ENCODE measurements around the gene FCHO2.

FCHO2 gene

DNA sequence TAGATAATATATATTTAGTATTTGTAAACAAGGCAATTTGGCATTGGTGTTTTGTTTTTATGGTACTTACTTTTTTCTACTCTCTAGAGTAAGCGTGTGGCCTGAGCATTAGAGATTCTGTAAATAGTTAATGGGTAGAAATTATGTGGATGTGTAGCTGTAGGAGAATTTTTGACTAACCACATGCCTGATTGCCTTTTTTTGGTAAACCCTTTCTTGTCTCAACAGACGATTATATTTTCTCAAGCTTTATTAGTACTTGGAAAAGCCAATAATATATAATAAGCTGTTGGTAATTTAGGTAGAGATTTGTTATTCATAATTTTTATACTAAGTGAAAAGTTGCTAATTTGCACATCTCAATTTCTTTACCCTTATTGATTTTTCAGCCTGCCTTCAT is 76.8 kb downstream of the FCHO2 start:
- Histone ChIP-seq H3K9me3 (ENCODE audit: insufficient read depth, low read length) (no peaks in the 10 kb centered on the region), H3K9ac (ENCODE audit: low read length) (no peak overlapping the region), H2AFZ (ENCODE audit: low read depth, low read length) (no peak overlapping the region), H3K4me1 (ENCODE audit: low read length) (no peaks in the 10 kb centered on the region), H3K4me3 (ENCODE audit: low read length) (no peak overlapping the region), H4K20me1 (ENCODE audit: insufficient read depth, low read length) (no peaks in the 10 kb centered on the region), H3K79me2 (ENCODE audit: low read length) (no peaks in the 10 kb centered on the region), H3K4me2 (ENCODE audit: low read length) (no peak overlapping the region), H3K27ac (ENCODE audit: low read length) (no peak overlapping the region), H3K36me3 (replicated peaks; ENCODE audit: low read depth, low read length) (no peaks in the 10 kb centered on the region), H3K27me3 (ENCODE audit: low read depth, low read length) (no peaks in the 10 kb centered on the region)
- TF ChIP-seq, protein P1, sequence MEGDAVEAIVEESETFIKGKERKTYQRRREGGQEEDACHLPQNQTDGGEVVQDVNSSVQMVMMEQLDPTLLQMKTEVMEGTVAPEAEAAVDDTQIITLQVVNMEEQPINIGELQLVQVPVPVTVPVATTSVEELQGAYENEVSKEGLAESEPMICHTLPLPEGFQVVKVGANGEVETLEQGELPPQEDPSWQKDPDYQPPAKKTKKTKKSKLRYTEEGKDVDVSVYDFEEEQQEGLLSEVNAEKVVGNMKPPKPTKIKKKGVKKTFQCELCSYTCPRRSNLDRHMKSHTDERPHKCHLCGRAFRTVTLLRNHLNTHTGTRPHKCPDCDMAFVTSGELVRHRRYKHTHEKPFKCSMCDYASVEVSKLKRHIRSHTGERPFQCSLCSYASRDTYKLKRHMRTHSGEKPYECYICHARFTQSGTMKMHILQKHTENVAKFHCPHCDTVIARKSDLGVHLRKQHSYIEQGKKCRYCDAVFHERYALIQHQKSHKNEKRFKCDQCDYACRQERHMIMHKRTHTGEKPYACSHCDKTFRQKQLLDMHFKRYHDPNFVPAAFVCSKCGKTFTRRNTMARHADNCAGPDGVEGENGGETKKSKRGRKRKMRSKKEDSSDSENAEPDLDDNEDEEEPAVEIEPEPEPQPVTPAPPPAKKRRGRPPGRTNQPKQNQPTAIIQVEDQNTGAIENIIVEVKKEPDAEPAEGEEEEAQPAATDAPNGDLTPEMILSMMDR (IDR thresholded peaks at IDR 0.05; ENCODE audit: low read depth, low read length): no peak
- no peak for TF ChIP-seq EZH2phosphoT487 (IDR thresholded peaks at IDR 0.05; ENCODE audit: low read depth)

DNA sequence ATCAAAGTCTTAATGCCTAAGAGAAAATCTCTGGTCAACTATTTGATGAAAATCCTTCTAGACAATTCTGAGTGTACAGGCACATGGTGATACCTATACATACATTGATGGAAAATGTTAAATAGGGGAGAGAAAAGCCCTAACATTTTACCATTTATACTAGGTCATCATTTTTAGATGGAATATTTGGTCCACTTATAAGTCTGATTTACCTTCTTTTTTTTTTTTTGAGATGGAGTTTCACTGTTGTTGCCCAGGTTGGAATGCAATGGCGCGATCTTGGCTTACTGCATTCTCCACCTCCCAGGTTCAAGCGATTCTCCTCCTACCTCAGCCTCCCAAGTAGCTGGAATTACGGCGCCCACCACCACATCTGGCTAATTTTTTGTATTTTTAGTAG is 81.7 kb downstream of the FCHO2 start:
- Histone ChIP-seq H3K4me2 (ENCODE audit: low read length) (no peak overlapping the region), H3K9me3 (ENCODE audit: insufficient read depth, low read length) (no peaks in the 10 kb centered on the region), H3K36me3 (replicated peaks; ENCODE audit: low read depth, low read length) (no peaks in the 10 kb centered on the region), H3K27me3 (ENCODE audit: low read depth, low read length) (no peaks in the 10 kb centered on the region), H3K79me2 (ENCODE audit: low read length) (no peaks in the 10 kb centered on the region), H3K4me3 (ENCODE audit: low read length) (no peak overlapping the region), H3K4me1 (ENCODE audit: low read length) (no peaks in the 10 kb centered on the region), H2AFZ (ENCODE audit: low read depth, low read length) (no peak overlapping the region), H3K9ac (ENCODE audit: low read length) (no peak overlapping the region), H3K27ac (ENCODE audit: low read length) (no peak overlapping the region), H4K20me1 (ENCODE audit: insufficient read depth, low read length) (no peaks in the 10 kb centered on the region)
- TF ChIP-seq, protein P1 (IDR thresholded peaks at IDR 0.05; ENCODE audit: low read depth, low read length): no peak
- no peak for TF ChIP-seq EZH2phosphoT487 (IDR thresholded peaks at IDR 0.05; ENCODE audit: low read depth)

DNA sequence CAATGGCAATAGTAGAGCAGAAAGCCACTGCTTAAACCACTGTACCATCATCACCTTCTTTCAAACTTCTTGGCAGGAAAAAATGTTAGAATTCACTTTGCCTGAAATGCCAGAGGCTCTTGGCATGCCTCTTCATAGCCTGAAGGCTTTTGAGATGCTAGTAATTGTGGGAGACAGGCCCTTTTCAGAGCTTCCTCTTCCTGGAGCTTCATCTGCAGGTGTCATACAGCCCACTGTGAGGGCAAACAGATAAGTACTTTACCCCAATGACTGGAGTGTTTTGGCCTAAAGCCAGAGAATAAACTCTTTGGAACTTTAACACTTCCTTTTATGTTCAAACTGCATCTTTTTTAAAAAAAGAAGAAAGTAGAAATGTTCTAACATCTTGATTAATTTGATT is 83.2 kb downstream of the FCHO2 start:
- H3K79me2 ChIP-seq (ENCODE audit: low read length): no peaks in the 10 kb centered on the region
- TF ChIP-seq EZH2phosphoT487 (IDR thresholded peaks at IDR 0.05; ENCODE audit: low read depth): no peak
- TF ChIP-seq, protein P1 (IDR thresholded peaks at IDR 0.05; ENCODE audit: low read depth, low read length): no peak
- no peaks in the 10 kb centered on the region for H3K27me3 ChIP-seq (ENCODE audit: low read depth, low read length)
- no peaks in the 10 kb centered on the region for H3K36me3 ChIP-seq (replicated peaks; ENCODE audit: low read depth, low read length)
- no peaks in the 10 kb centered on the region for H3K4me1 ChIP-seq (ENCODE audit: low read length)
- no peak overlapping the region for H3K27ac ChIP-seq (ENCODE audit: low read length)
- no peaks in the 10 kb centered on the region for H4K20me1 ChIP-seq (ENCODE audit: insufficient read depth, low read length)
- H3K4me3 ChIP-seq (ENCODE audit: low read length): no peak overlapping the region
- H3K9me3 ChIP-seq (ENCODE audit: insufficient read depth, low read length): no peaks in the 10 kb centered on the region
- no peak overlapping the region for H2AFZ ChIP-seq (ENCODE audit: low read depth, low read length)
- H3K9ac ChIP-seq (ENCODE audit: low read length): no peak overlapping the region
- no peak overlapping the region for H3K4me2 ChIP-seq (ENCODE audit: low read length)

DNA sequence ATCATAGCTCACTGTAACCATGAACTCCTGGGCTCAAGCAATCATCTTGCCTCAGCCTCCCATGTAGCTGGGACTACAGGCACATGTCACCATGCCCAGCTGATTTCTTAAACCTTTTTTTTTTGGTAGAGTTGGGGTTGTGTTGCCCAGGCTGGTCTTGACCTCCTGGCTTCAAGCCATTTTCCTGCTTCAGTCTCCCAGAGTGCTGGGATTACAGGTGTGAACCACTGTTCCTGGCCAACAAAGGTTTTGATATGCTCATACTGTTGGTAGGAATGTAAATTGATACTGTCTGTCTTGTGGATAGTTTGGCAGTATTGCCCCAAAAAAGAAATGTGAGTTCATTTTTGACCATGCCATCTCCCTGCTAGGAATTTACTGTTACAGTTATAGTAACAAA is 87.2 kb downstream of the FCHO2 start:
- H3K9ac ChIP-seq (ENCODE audit: low read length): no peak overlapping the region
- no peaks in the 10 kb centered on the region for H3K9me3 ChIP-seq (ENCODE audit: insufficient read depth, low read length)
- H2AFZ ChIP-seq (ENCODE audit: low read depth, low read length): no peak overlapping the region
- no peaks in the 10 kb centered on the region for H3K79me2 ChIP-seq (ENCODE audit: low read length)
- no peak overlapping the region for H3K4me3 ChIP-seq (ENCODE audit: low read length)
- H3K4me1 ChIP-seq (ENCODE audit: low read length): no peaks in the 10 kb centered on the region
- H3K36me3 ChIP-seq (replicated peaks; ENCODE audit: low read depth, low read length): no peaks in the 10 kb centered on the region
- TF ChIP-seq, protein P1 (IDR thresholded peaks at IDR 0.05; ENCODE audit: low read depth, low read length): no peak
- TF ChIP-seq EZH2phosphoT487 (IDR thresholded peaks at IDR 0.05; ENCODE audit: low read depth): no peak
- H3K27me3 ChIP-seq (ENCODE audit: low read depth, low read length): no peaks in the 10 kb centered on the region
- H3K27ac ChIP-seq (ENCODE audit: low read length): no peak overlapping the region
- H4K20me1 ChIP-seq (ENCODE audit: insufficient read depth, low read length): no peaks in the 10 kb centered on the region
- H3K4me2 ChIP-seq (ENCODE audit: low read length): no peak overlapping the region
